KG1 (cell line): Measurements from ENCODE around the gene DSCAML1.

Experiments
- DNase-seq: peaks from one replicate; lab custom pipeline; 2025; lab: John Stamatoyannopoulos, UW

The DSCAML1 gene

DNA sequence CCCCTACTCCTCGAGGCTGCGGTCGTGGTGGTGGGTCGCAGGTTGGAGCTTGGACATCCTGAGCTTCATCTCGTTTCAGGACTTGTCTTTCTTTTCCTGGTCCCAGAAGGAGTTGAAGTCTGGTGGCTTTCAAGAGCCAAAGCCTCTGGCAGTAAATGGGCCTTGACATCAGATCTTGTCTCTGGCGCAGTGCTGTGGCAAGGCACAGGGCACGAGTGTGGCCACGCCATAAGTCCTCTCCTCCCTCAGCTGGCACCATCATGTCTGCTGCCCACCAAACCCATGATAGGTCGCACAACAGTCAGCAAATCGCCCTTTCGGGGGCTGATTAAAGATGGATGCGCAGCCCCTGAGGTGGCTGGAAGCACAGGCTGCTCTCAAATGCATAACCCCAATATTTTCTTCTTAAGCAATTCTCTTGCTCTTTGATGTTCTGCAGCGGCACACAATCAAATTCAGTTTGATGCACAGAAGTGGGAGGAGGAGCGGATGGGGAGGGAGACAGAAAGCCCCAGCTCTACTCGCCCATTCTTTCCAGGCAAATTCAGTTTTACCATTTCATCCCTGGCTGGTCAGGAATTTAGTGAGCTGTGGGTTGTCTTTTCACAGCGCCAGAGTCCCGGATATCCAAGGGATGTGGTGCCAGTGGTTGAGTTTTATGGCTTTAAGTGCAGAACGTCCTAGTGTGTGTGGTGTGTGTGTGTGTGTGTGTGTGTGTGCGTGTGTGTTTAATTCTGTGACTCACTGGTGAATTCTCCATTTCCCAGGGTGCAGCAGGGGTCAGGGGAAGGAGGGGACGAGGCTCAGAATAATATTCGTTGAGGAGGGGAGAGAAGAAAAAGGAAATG is 162.0 kb downstream of the DSCAML1 start:
- no peak for DNase-seq

DNA sequence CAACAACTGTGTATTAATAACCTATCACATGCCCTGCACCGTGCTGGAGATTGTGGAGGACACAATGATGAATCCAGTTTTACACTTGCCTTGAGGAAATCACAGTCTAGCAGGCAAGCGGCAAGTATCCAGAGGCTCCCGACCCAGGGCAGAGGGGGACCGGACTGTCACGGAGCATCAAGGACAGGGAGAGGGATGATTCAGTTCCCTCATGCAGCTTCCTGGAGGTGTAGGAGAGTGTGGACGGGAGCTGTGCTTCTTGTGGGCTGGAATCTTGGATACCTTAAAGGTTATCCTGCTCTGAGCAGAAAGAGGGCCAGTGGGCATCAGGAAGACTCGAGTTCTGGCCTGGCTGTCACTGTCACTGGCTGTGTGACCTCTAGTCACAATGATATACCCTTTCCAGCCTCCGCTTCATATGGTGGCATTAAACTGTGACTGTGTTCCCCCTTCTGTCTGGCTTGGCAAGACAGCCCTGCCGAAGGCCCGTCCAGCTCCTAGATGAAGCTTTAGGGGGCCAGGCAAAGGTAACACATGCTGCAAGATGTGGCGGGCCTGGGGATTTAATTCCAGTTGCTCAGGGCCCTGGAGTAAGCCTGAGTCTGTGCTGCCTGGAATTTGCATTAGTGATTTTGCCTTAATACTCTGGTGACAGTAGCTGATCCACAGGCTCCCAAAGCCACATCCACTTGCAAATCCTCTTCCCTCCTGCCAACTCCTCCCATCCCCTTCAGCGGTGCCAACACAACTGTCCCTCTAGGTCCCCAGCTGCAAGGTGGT is 162.8 kb downstream of the DSCAML1 start:
- no peak for DNase-seq

DNA sequence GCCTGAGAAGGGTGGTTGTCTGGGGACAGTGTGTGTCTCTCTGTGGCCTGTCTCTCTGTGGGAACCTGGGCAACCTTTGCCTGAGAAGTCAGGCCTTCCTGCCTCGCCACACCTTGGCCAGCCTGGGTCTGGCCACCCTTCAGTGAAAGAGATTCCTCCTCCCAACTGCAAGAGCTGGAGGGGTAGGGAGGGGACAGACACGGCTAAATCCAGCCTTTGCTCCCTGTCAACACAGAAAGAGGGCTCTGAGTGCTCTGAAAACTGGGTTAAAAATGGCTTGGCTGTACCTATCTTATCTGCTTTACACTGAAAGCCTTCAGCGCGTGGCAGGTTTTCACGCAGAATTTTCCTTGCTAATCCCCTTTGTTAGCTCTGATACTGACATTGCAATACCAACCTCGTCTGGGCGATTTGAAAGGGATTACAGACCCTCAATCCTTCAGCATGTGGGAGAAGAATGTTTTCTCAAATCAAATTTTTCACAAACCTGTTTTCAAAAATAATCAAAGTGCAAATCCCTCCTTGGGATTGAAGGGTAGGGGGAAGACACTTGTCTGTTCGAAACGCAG is 163.7 kb downstream of the DSCAML1 start:
- DNase-seq, result no peak

DNA sequence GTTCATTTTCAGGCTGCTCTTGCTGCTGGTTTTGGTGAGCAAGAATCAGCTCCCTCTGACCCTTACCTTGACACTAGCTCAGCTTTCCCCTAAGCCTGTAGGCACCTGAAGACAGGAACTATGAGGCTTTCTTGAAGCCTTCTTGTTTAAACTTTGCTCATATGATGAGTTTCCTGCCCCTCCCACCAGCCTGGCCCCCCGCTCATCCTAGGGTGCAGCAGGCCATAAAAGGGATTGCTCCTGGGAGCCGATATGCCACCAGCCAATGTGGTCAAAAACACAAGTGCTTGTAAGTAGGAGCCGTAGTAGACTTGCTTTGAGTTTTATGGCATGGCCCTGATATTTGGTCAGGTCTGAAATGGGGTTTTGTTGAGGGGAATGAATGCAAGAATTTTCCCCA is 164.7 kb downstream of the DSCAML1 start:
- DNase-seq, result no peak

DNA sequence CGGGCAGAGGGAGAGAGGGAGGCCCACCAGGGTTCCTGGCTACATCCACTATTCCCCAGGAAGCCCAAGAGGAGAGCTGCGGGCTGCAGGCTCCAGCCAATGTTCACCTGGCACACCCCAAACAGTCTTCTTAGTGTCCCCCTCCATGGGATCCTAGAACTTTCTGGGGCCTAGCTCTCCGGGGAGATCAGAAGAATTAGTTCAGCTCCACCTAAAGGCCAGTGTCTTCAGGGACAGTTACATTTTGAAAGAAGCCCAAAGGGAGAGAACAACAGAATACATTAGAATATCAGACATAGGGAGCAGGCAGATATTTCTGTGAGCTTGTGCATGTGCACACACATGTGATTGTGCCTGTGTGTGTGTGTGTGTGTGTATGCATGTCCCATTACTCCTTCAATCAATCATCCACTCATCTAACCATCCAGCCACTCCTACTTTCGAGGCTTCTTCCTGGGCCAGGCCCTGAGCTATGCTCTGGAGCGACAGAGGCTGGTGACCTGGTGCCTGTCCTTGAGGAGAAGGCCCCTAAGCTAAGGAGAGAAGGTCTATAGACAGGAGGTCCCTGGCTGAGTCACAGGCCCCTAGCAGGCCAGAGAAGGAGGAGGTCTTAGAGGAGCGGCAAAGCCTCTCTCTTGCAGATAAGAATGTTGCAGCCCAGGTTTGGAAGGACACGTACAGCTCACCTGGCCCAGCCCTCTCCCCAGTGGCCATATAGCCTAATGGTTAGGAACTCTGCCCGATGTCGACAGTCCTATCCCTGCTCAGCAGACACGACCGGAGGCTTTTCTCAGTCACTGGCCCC is 165.5 kb downstream of the DSCAML1 start:
- DNase-seq, result no peak

DNA sequence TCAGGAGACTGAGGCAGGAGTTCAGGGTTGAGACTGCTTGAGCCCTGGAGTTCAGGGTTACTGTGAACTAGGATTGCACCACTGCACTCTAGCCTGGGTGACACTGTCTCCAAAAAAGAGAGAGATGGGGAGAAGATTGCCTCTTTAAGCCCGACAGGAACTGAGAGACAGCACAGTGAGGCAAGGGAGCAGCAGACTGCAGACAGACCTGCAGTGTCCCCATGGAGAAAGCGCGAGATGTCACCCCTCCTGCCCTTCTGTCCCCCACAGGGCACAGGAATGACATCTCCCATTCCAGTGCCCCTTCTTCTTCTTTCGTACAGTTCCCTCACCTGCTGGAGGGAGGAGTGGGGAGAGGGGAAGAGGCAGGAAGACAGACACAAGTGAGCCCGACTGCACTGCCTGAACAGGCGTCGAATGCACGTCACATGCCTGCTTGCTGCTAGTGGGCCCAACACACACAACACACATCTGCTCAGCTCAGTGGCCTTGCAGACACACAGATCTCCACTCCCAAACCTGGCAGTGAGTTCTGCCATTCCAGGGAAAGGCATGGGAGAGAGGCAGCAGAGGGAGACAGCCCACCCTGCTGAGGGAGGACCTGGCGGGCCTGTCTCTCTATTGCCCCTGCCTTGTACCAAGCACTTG is 167.0 kb downstream of the DSCAML1 start:
- no peak for DNase-seq

DNA sequence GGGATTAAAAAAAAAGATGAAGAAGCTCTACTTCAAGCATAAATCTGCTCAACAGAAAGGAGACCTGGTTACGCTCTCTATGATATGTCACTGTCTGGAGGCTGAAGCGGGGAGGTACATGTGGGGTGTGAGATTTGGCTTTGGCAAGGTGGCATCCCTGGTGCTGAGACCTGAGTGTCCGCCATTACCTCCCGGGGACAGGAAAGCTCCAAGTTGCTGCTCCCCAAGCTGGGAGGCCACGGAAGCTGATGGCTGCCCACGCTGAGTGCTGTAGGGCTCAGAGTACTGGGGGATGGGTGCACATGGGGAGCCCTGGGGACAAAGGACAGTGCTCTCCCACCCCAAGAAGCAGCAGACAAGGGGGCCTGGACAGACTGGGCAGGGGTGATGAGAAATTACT is 167.9 kb downstream of the DSCAML1 start:
- no peak for DNase-seq

DNA sequence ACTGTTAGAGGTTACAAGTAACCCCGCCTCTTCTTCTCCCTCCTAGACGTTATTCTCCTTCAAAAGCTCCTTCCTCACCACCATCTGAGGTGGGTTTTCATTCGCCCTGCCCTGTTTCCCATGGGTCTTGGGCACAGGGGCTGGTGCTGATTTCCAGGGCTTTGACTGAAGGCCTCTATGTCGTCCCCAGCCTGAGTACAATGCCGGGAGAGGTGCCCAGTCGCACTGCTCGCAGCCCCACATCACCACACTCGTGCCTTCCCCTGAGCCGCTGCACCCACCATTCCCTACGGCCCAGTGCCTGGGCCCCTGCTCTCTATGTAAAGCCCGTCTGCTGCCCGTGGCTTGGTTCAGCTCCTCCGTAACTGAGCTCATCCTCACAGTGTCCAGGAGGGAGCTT is 169.8 kb downstream of the DSCAML1 start:
- DNase-seq, result no peak

DNA sequence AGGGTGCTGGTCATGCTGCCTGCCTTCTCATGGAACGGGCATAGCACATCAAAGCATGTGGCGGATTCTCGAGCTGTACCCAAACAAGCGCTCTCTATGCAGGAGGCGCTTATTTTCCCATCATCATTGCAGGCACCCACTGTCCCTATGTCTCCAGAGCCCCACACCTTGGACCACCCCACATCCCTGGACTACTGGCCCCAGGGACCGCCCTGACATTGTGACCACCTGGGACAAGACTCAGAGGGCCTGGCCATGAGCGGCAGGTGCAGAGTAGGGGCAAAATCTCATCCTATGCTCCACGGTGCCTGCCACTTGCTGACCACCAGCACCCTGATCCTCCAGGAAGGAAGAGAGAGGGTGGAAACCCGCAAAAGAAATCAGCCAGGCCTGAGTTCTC is 170.4 kb downstream of the DSCAML1 start:
- no peak for DNase-seq

DNA sequence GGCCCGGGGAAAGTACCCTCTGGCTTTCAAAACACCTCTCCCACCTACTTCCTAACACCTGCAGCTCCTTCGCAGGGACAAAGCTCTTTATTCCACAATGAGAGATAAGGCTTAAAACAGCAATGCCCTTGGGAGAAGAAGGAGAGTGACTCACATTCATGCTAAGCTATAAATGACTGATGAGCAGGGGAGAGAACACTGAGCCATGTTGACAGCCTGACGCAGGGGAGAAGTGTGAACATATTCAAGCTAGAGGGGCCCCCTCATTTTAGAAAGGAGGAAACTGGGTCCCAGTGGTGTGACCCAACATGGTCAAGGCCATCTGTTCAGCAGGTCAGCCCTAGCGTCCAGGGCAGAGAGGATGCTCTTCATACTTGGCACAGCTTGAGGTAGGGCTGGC is 171.8 kb downstream of the DSCAML1 start:
- DNase-seq, result no peak

DNA sequence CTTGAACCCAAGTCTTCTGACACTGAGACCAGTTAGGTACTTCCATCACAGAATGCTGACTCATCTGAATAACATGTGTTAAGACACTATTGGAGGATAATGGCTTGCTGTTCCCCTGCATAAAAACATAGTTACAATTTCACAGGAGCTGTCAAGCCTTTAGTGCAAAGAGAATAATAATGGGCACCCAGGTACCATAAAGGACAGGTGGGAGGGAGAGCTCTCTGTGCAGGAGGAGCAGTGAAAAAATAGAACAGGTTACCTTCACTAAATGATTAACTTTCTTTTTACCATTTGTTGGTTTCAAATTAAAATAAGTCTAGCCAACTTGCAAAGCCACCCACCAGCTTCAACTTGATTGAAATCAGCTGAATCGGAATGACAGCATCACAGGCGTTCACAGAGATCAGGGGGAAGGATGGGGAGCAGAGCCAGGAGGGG is 173.2 kb downstream of the DSCAML1 start:
- no peak for DNase-seq

DNA sequence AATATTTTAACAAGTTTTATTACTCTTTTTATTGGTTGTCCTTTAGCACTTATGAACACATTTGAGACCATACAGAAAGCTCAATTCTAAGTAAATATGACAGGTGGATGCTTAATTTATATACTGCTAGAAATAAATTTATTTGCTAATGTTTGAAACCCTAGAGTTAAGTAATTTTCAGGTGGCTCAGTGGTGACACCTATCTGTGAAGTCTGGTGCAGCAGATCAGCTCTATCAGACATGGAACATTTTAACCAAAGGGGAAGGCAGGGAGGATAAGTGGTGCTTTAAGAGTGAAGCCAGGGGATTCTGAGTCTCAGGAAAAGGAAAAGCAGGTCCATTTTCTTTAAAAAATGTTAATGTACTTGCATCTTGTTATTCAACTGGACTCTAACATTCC is 175.8 kb downstream of the DSCAML1 start:
- peak; percentile 15 for DNase-seq

DNA sequence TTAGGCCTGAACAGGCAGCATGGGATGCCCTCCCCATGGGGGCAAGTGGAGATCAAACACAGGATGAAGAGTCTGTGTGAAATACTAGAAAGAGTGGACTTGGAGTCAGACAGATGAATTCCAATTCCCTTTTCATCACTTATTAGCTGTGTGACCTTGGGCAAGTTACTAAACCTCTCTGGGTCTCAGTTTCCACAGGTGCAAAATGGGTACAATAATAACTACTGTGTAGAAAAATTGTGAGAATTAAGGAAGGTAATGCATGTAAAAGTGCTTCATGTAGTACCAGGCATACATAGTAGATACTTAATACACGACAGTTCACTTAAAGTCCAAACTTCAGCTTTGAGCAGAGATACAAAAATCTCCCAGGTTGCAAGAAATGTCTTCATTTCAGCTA is 176.4 kb downstream of the DSCAML1 start:
- no peak for DNase-seq

DNA sequence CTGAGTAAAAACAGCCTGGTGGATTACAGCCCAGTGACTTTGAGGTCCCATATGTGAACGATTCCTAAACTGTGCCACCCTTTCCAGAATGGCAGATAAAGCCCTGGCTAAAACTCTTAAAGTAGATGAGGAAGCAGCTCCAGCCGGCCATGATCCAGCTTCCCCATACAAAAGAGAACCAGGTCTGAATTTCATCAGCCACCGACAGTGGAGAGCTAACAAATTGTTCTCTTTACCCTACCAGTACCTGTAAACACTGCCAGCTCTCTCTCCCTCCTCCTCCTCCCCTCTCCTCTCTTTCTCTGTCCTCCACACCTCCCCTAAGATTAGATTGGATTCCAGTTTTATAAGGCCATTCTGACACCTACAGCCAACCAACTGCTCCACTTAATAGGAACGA is 176.9 kb downstream of the DSCAML1 start:
- DNase-seq, result no peak

DNA sequence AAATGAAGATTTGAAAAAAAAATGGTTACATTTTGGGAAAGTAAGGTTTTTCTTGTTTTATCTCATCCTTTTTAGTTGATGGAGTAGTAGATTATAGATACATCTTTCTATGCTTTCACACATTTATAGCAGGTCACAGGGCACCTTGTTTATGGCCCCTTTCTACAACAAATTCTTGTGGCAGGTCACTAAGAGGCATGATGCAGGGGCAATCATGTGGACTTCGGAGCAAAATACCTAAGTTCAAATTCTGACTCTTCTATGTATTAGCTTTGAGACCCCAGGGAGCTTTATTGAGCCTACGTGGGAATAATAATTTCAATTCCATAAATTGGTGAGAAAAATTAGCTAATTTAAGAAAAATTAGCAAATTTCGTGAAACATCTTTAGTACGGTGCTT is 177.4 kb downstream of the DSCAML1 start:
- DNase-seq, result no peak

DNA sequence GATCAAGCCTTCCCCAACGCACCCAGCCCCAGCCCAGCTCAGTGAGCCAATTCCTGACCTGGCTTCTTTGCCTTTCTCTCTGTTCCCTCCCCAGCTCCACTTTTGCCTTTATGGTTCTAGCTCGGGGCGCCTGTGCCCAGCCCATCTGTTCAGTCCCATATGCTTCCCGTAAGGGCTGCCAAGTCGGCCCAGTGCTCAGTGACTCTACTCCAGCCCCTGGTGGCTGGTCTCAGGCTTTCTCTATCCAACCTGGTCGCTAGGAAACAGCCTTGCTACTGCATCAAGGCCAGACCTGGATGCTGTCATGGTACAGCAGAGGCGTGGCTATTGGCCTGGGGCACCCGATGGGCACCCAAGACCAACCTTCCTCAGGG is 178.0 kb downstream of the DSCAML1 start:
- no peak for DNase-seq

DNA sequence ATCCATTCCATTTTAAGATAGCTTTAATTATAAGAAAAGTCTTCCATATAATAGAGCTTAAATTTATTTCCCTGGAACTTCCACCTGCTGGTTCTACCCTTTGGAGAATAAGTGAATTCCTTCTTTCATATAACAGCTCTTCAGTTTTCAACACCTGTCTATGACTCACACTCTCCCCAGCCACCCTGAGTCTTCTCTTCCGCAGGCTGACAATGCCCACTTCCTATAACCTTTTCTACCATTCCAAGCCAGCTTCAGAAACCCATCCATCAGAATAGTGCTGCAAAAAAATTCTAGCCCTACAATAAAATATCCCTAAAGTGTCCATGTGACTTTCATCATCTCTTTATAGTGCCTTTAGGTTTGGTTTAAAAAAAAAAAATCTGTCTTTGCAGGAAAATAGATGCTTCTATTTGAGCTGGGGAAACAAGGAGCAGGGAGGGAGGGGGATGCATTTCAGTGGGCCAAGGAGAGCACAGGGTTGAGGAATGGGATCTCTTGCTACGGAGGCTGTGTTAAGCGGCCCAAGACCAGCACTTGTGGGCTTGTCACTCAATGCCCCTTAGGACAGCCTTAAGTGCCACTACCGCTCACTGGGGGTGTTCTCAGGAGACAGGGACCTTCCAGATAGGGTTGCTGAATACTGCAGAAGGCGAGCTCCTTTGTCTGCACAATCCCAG is 178.6 kb downstream of the DSCAML1 start:
- DNase-seq, result no peak

DNA sequence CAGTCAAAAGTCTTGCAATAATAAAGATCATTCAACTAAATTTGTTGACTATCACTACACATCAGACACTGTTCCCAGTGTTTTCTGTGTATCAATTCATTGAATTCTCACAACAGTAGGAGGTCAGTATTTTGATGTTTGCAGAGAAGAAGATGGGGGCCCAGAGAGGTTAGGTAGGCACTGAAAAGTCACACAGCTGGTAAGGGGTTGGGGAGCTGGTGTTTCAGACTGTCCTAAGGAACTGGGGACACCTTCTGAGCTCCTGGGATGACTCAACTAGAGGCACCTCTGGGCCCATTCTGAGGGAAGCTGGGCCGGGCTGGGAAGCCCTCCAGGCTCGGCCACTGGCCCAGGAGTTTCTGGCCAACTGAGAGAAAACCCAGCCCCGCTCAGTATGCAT is 180.0 kb downstream of the DSCAML1 start:
- no peak for DNase-seq

DNA sequence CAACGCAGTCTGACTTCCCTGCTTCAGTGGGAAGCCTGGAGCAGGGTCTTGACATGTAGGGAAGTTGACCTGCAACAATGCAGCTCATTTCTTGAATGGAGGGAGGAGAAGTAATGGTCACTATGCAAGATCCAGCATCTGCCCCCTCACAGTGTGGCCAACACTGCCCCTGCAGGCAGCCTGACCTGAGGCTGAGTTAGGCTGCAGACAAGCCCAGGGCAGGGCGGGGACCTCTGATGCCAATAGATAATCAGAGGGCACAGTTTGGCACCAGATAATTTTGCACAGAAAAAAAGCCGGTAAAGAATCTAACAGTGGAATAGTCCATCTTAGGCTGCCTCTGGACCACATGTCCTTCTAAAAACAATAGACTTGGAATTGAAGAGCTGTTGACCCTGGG is 182.3 kb downstream of the DSCAML1 start:
- DNase-seq, result no peak

DNA sequence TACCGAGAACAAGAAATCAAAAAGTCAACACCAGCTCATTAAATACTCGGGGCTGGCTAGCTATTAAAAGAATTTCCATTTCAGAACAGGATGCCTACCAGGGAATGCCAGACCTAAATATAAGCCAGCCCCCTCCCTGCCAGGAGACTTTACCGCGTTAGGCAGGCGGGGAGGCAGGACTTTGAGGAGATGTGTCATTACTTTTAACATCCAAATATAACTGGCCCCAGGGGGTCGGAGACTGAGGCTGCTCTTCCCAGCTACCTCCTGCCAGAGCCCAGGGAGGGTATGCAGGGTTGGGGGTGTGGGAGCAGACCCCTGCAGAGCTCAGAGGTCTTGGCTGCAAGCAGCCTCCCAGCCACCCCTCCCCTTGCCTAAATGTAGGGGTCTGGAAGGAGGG is 183.5 kb downstream of the DSCAML1 start:
- no peak for DNase-seq

DNA sequence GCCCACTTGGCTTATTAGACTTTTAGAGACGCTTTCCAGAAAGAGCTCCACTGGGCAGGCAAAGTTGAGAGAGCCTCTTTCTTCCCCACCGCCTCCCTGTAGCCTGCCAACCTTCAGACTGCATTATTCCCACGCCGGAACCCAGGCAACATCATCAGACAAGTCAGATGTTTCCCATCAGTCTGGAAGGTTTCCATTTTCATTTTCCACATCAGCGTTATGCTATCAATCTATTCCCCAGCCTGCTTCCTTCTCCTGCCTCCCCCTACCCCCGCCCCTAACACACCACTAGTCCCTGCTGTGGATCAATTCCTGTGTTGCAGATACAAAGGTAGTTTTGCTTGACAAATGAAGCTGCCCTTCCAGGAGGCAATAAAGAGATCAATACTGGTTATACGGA is 184.8 kb downstream of the DSCAML1 start:
- DNase-seq, result no peak
